Panc1 (cell line): ENCODE data around the gene DYNC1H1. TPM values are rescaled to one million over a fixed set of nuclear protein-coding genes. Genes with fewer than 3 reads are reported as not detected.

ENCODE experiments used
- ATAC-seq: fragments of 200-7000 bp; cut with Tn5 transposase; 2 replicates; pipeline ENCODE4 v1.9.1; 2020; ENCODE audit warnings: mild to moderate bottlenecking, moderate library complexity
- BruUV-seq: library from RNA; stranded (reverse); fragments of 400-500 nt; replicated peaks from 2 replicates; lab custom pipeline; 2021; lab: Mats Ljungman, UMichigan
- CTCF ChIA-PET: fragments of 300-600 bp; sonication (Branson Sonifier 250); formaldehyde crosslinking; loops from one replicate; lab custom pipeline; 2022; ENCODE audit warnings: antibody characterized with exemption; lab: Charles Lee
- POLR2A ChIA-PET: fragments of 300-600 bp; sonication (Branson Sonifier 250); formaldehyde crosslinking; loops from one replicate; lab custom pipeline; 2022; ENCODE audit warnings: antibody characterized with exemption; lab: Charles Lee
- DNase-seq: peaks from one replicate; pipeline ENCODE4 v3.0.0-alpha.2; 2010; ENCODE audit warnings: low read depth, low spot score
- H3K27ac ChIP-seq: 2 replicates; pipeline ENCODE4 v1.5.1; 2011; ENCODE audit warnings: mild to moderate bottlenecking, low read length, inconsistent platforms
- H3K27me3 ChIP-seq: fragments of 200-500 bp; sonication (Bioruptor generic); 2 replicates; pipeline ENCODE4 v1.6.0; 2014; ENCODE audit warnings: low read length, inconsistent platforms; ENCODE audit not compliant: control insufficient read depth, insufficient read depth
- H3K36me3 ChIP-seq: fragments of 200-500 bp; sonication (Bioruptor generic); 2 replicates; pipeline ENCODE4 v1.5.1; 2014; ENCODE audit warnings: inconsistent platforms, mild to moderate bottlenecking, low read length, moderate library complexity; ENCODE audit not compliant: control insufficient read depth, insufficient read depth
- H3K4me1 ChIP-seq: 2 replicates; pipeline ENCODE4 v1.5.1; 2011; ENCODE audit warnings: inconsistent platforms, mild to moderate bottlenecking, low read length, moderate library complexity; ENCODE audit not compliant: control insufficient read depth, insufficient read depth
- H3K4me3 ChIP-seq, 2 experiments: 2 replicates each; pipeline ENCODE4 v1.5.1; 2011 to 2012; ENCODE audit warnings: low read depth in 2 of 2, low read length in 2 of 2, mild to moderate bottlenecking in 2 of 2, inconsistent platforms in 1 of 2, moderate library complexity in 1 of 2
- H3K9me3 ChIP-seq: fragments of 200-500 bp; sonication (Bioruptor generic); 2 replicates; pipeline ENCODE4 v1.5.1; 2014; ENCODE audit warnings: low read depth, mild to moderate bottlenecking, inconsistent platforms, low read length, moderate library complexity; ENCODE audit not compliant: control insufficient read depth, insufficient read depth
- CTCF ChIP-seq: fragments of 450-650 bp; IDR thresholded peaks from 2 replicates; pipeline ENCODE4 v1.5.1; 2017; ENCODE audit warnings: mild to moderate bottlenecking
- POLR2AphosphoS5 ChIP-seq: IDR thresholded peaks from 2 replicates; pipeline ENCODE4 v1.6.1; 2012; ENCODE audit warnings: mild to moderate bottlenecking, low read depth, low read length, moderate library complexity
- REST ChIP-seq, 2 experiments: IDR thresholded peaks; 2 replicates each; pipeline ENCODE4 v1.6.1; 2011 to 2012; ENCODE audit warnings: low read depth in 2 of 2, control low read depth in 1 of 2, low read length in 1 of 2, mild to moderate bottlenecking in 1 of 2, moderate library complexity in 1 of 2; ENCODE audit not compliant: insufficient read depth in 1 of 2
- SIN3A ChIP-seq: IDR thresholded peaks from 2 replicates; pipeline ENCODE4 v1.6.1; 2012; ENCODE audit warnings: low read depth, mild to moderate bottlenecking, low read length, moderate library complexity, borderline replicate concordance; ENCODE audit not compliant: insufficient read depth
- TCF7L2 ChIP-seq: IDR thresholded peaks from 2 replicates; pipeline ENCODE4 v1.6.1; 2011; ENCODE audit warnings: mild to moderate bottlenecking, low read depth, low read length, inconsistent platforms
- in situ Hi-C: cut with HindIII; loops from 2 replicates; pipeline ENCODE4 v1.10.0; 2016; ENCODE audit warnings: low sequenced_read_pairs, low pct_unique_long_range_greater_than_20kb
- intact Hi-C: fragments of 100-400 bp; cut with micrococcal nuclease; formaldehyde crosslinking; loops from one replicate; pipeline ENCODE4 v1.10.0; 2022; ENCODE audit not compliant: unreplicated experiment
- total RNA-seq: library from RNA; stranded (reverse); gene quantifications from one replicate; pipeline ENCODE4 v1.2.1, GENCODE V29; 2021; ENCODE audit not compliant: unreplicated experiment

The DYNC1H1 gene
- total RNA-seq, 1 experiment from 2014 or later = 382 TPM

- ChIA-PET POLR2A (interaction anchor here (0.6 kb wide), 1 partner anchor 184 kb away, joined by 8 read pairs; no protein-coding TSS in a partner anchor), CTCF (interaction anchor here (0.7 kb wide), 1 partner anchor 172 kb away, joined by 3 read pairs; no protein-coding TSS in a partner anchor)
- TF ChIP-seq REST (IDR thresholded peaks at IDR 0.05; ENCODE audit: insufficient read depth in 1 of 2, low read depth in 2 of 2, low read length in 1 of 2) (no peak), POLR2AphosphoS5 (no peak)
- Histone ChIP-seq H3K36me3 (peaks cover 7% of the 10 kb centered on the region; the same call in 1 of the 2 replicates), H3K27ac (no peak overlapping the region), H3K4me3 (no peak overlapping the region), H3K4me1 (peaks cover 3% of the 10 kb centered on the region), H3K27me3 (no peaks in the 10 kb centered on the region), H3K9me3 (no peaks in the 10 kb centered on the region)
- DNase-seq = no peak
- intact Hi-C loops (loop anchor here (10.0 kb wide), 1 partner anchor 240 kb away; no protein-coding TSS in a partner anchor), in situ Hi-C loops (no loop called here)
- ATAC-seq = no peak
- BruUV-seq = no TSS peak
Measured at GRCh38 chr14:101945171-101945570, 19.2 kb upstream of the DYNC1H1 start.

- Histone ChIP-seq H3K27me3 (no peaks in the 10 kb centered on the region), H3K27ac (peak overlapping the region; percentile 96), H3K9me3 (no peaks in the 10 kb centered on the region), H3K4me3 (peak overlapping the region; percentile 64 to 85), H3K36me3 (peaks cover 7% of the 10 kb centered on the region; the same call in 1 of the 2 replicates), H3K4me1 (peaks cover 3% of the 10 kb centered on the region)
- in situ Hi-C loops = no loop called here
- intact Hi-C loops = loop anchor here (10.0 kb wide), 1 partner anchor 243 kb away; no protein-coding TSS in a partner anchor
- POLR2A ChIA-PET = no interaction called here
- CTCF ChIA-PET = no interaction called here
- DNase-seq (no peak), ATAC-seq (no peak)
- BruUV-seq = TSS peak; percentile 100
- no peak for TF ChIP-seq REST (IDR thresholded peaks at IDR 0.05; ENCODE audit: insufficient read depth in 1 of 2, low read depth in 2 of 2, low read length in 1 of 2)
Measured at GRCh38 chr14:101947577-101947903, 16.8 kb upstream of the DYNC1H1 start.

GRCh38 chr14:101947904-101948665, 16.3 kb upstream of the DYNC1H1 start:
- Histone ChIP-seq H3K4me3 (peak overlapping the region; percentile 64 to 85), H3K36me3 (peaks cover 7% of the 10 kb centered on the region; the same call in 1 of the 2 replicates), H3K27me3 (no peaks in the 10 kb centered on the region), H3K9me3 (no peaks in the 10 kb centered on the region), H3K27ac (peak overlapping the region; percentile 96), H3K4me1 (peaks cover 3% of the 10 kb centered on the region)
- in situ Hi-C loops = no loop called here
- no TSS peak for BruUV-seq
- CTCF ChIA-PET = no interaction called here
- peak; percentile 98 for DNase-seq
- TF ChIP-seq CTCF (no peak), REST (IDR thresholded peaks at IDR 0.05; ENCODE audit: insufficient read depth in 1 of 2, low read depth in 2 of 2, low read length in 1 of 2) (no peak), TCF7L2 (no peak), POLR2AphosphoS5 (peak; percentile 91), SIN3A (0 out of 2 replicates have a peak, but pooled peaks have one; percentile 59)
- POLR2A ChIA-PET = no interaction called here
- ATAC-seq = peak; percentile 98
- intact Hi-C loops = loop anchor here (10.0 kb wide), 1 partner anchor 243 kb away; no protein-coding TSS in a partner anchor
